ENCODE data around the gene CTDSP1.

Gene CTDSP1

DNA sequence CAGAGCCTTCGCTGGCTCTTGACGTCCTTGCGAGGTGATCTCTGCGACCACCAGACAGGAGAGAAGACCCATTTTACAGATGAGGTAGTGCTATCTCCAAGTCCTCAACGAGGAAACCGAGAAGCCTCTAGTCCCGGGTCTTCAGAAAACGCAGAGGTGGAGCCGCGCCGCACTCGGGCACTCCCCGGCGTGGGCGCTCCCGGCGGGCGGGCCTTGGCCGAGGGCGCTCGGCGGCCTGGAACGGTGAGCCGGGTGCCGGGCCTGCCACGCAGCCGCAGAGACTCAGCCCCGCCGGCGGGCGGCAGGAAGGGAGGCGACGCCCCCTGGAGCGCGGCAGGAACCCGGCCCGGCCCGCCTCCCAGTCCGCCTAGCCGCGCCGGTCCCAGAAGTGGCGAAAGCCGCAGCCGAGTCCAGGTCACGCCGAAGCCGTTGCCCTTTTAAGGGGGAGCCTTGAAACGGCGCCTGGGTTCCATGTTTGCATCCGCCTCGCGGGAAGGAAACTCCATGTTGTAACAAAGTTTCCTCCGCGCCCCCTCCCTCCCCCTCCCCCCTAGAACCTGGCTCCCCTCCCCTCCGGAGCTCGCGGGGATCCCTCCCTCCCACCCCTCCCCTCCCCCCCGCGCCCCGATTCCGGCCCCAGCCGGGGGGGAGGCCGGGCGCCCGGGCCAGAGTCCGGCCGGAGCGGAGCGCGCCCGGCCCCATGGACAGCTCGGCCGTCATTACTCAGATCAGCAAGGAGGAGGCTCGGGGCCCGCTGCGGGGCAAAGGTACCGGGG lies at the start of gene CTDSP1:
CTDSP1 (plus strand) TSS at position 478 of the 776 bp plus-strand sequence; CDS start at position 701, 223 bp downstream.
- TF ChIP-seq, protein P1, sequence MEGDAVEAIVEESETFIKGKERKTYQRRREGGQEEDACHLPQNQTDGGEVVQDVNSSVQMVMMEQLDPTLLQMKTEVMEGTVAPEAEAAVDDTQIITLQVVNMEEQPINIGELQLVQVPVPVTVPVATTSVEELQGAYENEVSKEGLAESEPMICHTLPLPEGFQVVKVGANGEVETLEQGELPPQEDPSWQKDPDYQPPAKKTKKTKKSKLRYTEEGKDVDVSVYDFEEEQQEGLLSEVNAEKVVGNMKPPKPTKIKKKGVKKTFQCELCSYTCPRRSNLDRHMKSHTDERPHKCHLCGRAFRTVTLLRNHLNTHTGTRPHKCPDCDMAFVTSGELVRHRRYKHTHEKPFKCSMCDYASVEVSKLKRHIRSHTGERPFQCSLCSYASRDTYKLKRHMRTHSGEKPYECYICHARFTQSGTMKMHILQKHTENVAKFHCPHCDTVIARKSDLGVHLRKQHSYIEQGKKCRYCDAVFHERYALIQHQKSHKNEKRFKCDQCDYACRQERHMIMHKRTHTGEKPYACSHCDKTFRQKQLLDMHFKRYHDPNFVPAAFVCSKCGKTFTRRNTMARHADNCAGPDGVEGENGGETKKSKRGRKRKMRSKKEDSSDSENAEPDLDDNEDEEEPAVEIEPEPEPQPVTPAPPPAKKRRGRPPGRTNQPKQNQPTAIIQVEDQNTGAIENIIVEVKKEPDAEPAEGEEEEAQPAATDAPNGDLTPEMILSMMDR (IDR thresholded peaks at IDR 0.05; ENCODE audit: extremely low read depth, insufficient read depth, missing control alignments) = no peak
- DNase-seq (ENCODE audit: low spot score) = peak; percentile 95
- in situ Hi-C loops (cut with MboI; ENCODE audit: low pct_unique_long_range_greater_than_20kb, low sequenced_read_pairs, unreplicated experiment) = loop anchor here (10.0 to 25.0 kb wide), 2 partner anchors 245 to 438 kb away; partner anchors contain the start of gene PRKAG3

GRCh38 chr2:218354045-218354444 lies 45.6 kb upstream of the CTDSP1 start:
- in situ Hi-C loops (cut with MboI; ENCODE audit: low pct_unique_long_range_greater_than_20kb, low sequenced_read_pairs, unreplicated experiment) = loop anchor here (10.0 kb wide), 1 partner anchor 49 kb away; no protein-coding TSS in a partner anchor

DNA sequence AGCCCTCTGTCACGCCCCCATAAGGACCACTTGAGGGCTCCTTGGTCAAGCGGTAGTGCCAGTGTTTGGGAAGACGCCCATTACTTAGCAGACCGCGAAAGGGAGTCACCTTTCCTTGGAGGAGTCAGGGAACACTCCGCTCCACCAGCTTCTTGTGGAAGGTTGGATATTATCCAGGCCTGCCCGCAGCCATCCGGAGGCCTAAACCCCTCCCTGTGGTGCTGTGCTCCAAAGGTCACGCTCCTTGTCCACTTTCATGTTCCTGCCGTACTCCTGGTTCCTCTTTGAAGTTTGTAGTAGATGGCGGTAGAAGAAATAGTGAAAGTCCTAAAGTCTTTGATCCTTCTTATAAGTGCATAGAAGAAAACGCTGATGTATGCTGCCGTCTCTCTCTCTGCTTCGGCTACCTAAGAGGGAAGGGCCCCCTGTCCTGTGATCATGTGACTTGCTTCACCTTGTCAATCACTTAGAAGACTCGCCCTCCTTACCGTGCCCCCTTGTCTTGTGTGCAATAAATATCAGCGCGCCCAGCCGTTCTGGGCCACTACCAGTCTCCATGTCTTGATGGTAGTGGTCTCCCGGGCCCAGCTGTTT lies 44.7 kb upstream of the CTDSP1 start:
- no peak for DNase-seq (ENCODE audit: low spot score)
- TF ChIP-seq, protein P1 (IDR thresholded peaks at IDR 0.05; ENCODE audit: extremely low read depth, insufficient read depth, missing control alignments) = no peak
- in situ Hi-C loops (cut with MboI; ENCODE audit: low pct_unique_long_range_greater_than_20kb, low sequenced_read_pairs, unreplicated experiment) = loop anchor here (10.0 kb wide), 1 partner anchor 50 kb away; no protein-coding TSS in a partner anchor

More at GRCh38 chr2:218354045-218354444, 45.6 kb upstream of the CTDSP1 start:
- TF ChIP-seq, protein P1 (IDR thresholded peaks at IDR 0.05; ENCODE audit: extremely low read depth, insufficient read depth, missing control alignments) = no peak
- DNase-seq (ENCODE audit: low spot score) = no peak

DNA sequence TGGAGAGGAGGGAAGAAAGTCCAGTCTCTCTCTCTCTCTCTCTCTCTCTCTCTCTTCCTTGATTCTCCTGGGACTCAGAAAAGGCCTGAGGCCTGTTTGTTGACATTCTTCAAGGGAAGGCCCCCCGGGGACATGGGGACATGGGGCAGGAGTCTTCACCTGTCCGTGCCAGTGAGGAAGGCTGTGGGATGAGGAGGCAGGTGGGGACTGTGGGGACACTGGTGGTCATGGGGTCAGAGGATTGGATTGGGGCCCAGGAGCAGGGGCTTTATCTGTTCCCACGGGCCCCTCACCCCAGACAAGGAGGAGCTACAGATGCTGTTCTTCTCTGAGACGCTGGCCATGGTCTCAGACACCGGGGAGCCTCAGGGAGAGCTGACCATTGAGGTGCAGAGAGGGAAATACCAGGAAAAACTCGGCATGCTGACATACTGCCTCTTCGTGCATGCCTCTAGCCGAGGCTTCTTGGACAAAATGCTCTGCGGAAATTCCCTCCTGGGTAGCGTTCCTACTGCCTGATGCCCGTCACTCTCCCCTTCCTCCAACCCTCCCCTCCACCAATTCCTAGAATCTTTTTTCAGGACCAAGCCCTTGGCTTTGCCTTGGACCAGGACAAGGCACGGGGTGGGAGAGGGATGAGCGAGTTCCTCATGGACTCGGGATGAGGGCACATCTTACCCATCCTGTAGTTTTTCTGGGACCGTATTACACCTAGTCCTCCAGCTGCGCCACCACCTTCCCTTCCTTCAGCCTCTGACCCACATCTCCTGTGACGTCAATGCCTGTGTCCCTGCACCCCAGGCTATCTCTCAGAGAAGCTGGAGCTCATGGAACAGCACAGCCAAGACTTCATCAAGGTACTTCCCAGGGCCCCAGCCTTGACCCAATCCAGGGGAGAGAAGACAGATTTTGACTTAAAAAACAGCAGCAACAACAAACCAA lies 42.2 kb upstream of the CTDSP1 start:
- DNase-seq (ENCODE audit: low spot score) = no peak
- TF ChIP-seq, protein P1 (IDR thresholded peaks at IDR 0.05; ENCODE audit: extremely low read depth, insufficient read depth, missing control alignments) = no peak
- in situ Hi-C loops (cut with MboI; ENCODE audit: low pct_unique_long_range_greater_than_20kb, low sequenced_read_pairs, unreplicated experiment) = loop anchor here (10.0 kb wide), 1 partner anchor 53 kb away; no protein-coding TSS in a partner anchor

GRCh38 chr2:218360453-218360852 lies 39.2 kb upstream of the CTDSP1 start:
- TF ChIP-seq, protein P1 (IDR thresholded peaks at IDR 0.05; ENCODE audit: extremely low read depth, insufficient read depth, missing control alignments) = no peak
- in situ Hi-C loops (cut with MboI; ENCODE audit: low pct_unique_long_range_greater_than_20kb, low sequenced_read_pairs, unreplicated experiment) = no loop called here
- DNase-seq (ENCODE audit: low spot score) = no peak

- in situ Hi-C loops (cut with MboI; ENCODE audit: low pct_unique_long_range_greater_than_20kb, low sequenced_read_pairs, unreplicated experiment) = no loop called here
- TF ChIP-seq, protein P1 (IDR thresholded peaks at IDR 0.05; ENCODE audit: extremely low read depth, insufficient read depth, missing control alignments) = no peak
- no peak for DNase-seq (ENCODE audit: low spot score)
Observed at GRCh38 chr2:218362606-218363005, 37.1 kb upstream of the CTDSP1 start.
